ENCODE data around the gene SYPL1.

The SYPL1 gene

DNA sequence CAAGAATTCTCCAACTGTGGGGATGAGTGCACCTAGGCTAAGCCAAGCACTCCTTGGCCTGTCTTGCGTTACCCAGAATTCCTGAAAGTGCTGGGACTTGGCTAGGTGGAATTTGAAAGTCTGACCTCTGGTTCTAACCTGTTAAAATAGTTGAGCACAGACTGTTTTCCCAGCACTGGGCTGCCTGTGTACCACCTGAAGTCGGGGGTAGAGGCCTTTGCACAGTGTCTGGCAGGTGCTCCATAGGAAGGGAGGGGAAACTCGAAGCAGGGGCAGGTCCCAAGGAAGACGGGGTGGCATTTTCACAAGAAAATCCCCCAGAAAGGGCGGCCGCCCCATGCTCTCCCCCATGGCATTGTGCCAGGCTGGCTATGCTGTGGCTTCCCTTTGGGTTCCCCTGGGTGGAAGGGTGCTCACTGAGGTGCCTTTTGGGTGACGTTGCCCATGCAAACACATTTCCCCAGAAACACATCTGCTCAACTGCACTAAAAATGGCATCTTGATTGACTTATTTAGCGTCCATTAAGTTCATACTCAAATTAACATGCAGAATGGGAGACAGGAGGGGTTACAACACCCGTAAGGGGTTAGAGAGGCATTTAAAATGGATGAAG lies 62.9 kb downstream of the SYPL1 start:
- DNase-seq, result no peak

DNA sequence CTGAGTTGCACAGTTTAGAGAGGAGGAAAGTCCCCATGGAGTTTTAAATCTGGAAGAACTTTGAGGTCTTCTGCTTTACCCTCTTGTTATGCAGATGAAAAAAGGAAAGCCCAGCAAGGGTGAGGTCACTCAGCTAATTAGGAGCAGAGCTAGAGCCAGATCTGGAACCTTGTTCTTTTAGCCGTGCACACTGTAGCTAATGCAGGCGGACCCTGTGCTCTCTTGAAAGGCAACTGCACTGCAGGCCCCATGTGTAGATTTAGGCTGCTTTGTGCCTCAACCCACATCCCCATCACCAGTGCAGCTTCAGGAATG lies 63.4 kb downstream of the SYPL1 start:
- no peak for DNase-seq

GRCh38 chr7:106047818-106048705 lies 64.0 kb downstream of the SYPL1 start:
- DNase-seq, result no peak

DNA sequence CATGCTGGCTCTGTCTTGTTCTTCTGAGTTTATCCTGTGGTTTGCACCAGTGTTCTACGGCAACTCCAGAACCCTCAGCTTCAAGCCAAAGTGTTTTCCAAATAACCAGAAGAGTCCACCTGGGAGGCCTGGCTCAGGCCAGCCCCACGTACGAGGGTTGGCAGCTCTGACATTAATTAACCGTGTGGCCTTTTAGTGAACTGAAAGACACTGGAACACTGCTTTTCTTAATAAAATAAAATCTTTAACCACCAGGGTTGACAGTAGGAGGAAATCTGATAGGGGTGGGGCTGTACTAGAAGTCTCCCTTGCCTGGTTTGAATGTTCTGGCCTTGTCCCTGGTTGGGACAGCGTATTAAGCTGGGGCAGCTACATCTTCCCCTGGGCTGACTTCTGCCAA lies 64.9 kb downstream of the SYPL1 start:
- no peak for DNase-seq

DNA sequence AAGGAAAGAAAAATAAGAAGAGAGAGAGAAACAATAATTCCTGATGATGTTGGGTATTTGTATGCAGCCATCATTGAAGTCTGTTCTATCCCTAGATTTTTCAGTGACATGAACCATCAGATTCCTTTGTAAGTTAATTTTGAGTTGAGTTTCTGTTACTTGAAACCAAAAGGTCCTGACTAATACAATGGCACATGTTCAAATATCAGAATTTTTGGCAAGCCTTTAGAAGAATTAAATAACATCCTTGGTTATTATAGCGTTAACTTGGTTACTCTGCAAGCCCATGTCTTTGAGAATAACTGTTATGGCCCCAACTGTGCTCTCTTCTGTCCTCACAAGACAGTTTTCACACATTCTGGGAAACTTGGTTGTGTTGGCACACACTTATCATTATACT lies 66.5 kb downstream of the SYPL1 start:
- no peak for DNase-seq

DNA sequence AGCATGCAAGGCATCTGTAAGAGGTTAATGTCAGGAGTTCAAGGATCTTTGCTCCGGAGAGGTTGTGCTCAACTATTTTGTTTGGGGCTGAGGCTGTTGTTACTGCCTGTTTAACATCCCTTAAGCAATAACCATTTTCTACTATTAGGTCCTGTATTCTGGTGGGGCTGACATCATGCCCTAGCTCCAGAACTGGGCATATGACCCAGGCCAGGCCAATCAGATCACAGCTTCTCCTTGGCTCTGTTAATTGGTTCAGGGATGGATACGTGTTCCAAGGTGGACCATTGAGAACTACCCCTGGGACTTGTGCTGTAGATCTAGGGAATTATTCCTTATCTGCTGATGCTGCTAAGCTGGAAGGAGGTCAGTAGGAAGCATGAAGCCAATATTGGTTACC lies 67.0 kb downstream of the SYPL1 start:
- no peak for DNase-seq

DNA sequence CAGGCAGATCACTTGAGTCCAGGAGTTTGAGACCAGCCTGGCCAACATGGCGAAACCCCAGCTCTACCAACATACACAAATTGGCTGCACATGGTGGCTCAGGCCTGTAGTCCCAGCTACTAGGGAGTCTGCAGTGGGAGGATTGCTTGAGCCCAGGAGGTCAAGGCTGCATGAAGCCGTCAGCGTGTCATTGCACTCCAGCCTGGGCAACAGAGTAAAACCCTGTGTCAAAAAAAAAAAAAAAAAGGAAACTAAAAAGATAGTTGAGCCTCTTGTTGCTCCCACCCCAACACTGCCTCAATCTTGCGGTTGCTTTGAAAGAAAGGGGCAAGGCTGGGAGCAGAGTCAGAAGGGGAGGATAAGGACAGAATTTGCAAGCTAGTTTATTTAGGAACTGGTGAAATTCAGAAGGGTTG lies 69.9 kb downstream of the SYPL1 start:
- DNase-seq, result no peak

DNA sequence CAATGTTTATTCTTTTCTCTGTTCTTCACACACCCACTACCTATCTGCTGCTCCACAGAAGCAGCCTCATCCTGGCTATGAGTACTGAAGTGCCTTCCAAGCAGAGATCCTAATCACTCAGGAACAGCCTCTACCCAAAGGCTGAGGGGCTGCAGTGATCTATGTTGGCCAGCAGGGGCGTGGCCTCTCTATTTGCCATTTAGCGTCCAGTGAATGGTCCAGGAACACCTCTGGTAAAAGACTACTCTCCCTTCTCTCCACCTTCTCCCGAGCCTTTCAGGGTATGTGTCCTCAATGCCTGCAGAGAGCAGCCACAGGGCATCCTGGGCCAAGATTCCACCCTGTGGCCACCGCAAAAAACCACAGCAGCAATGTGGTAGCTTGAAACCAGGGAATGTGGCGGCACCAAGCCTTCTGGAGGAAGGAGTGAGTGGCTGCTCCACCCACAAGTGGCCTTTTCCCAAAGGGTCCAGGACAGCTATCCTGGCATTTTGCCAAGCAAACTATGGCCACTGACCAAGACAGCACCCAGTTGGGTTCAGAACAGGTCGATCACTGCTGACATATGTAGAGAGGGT lies 70.9 kb downstream of the SYPL1 start:
- no peak for DNase-seq
